Body of pancreas (tissue), 4 donors: Measurements from ENCODE around the gene HDAC8.

Experiments used
- CTCF ChIP-seq, 7 experiments: fragments of 450-650 bp in 4 of 7; fragments of 200-600 bp in 3 of 7; sonication (generic) in 3 of 7; IDR thresholded peaks; one replicate each; pipeline ENCODE4 v1.5.1; 2016 to 2019; ENCODE audit warnings: antibody characterized with exemption in 7 of 7
- POLR2A ChIP-seq, 3 donors: fragments of 450-650 bp; IDR thresholded peaks; one replicate each; pipeline ENCODE4 v1.6.1; 2016; ENCODE audit warnings: antibody characterized with exemption in 3 of 3, mild to moderate bottlenecking in 2 of 3

- TF ChIP-seq POLR2A (IDR thresholded peaks at IDR 0.05) (no peak), CTCF (IDR thresholded peaks at IDR 0.05) (no peak)
Observed at GRCh38 chrX:72394518-72395170, 178.0 kb downstream of the HDAC8 start.
